Effector memory CD8-positive, alpha-beta T cell (primary cell): Measurements from ENCODE around the gene SLC51A.

Experiments
- ATAC-seq: fragments of 150-1000 bp; cut with Tn5 transposase; replicated peaks from 2 replicates; pipeline ENCODE4 v1.10.0; 2021; ENCODE audit warnings: mild to moderate bottlenecking, moderate library complexity
- DNase-seq, 3 experiments: peaks; one replicate each; pipeline ENCODE4 v3.0.0; 2021
- H3K27ac Mint-ChIP-seq, 2 donors: one replicate each; pipeline ENCODE4 v1.8.0; 2022; ENCODE audit warnings: mild to moderate bottlenecking in 2 of 2, mixed read lengths in 2 of 2, moderate library complexity in 2 of 2
- H3K27me3 Mint-ChIP-seq, 2 donors: one replicate each; pipeline ENCODE4 v1.8.0; 2022; ENCODE audit warnings: mixed read lengths in 2 of 2
- H3K36me3 Mint-ChIP-seq: one replicate; pipeline ENCODE4 v1.8.0; 2022; ENCODE audit warnings: mild to moderate bottlenecking, moderate library complexity, mixed read lengths; ENCODE audit not compliant: insufficient read depth
- H3K4me1 Mint-ChIP-seq, 2 donors: one replicate each; pipeline ENCODE4 v1.8.0; 2022; ENCODE audit warnings: low read depth in 2 of 2, mixed read lengths in 2 of 2
- H3K4me3 Mint-ChIP-seq, 2 donors: one replicate each; pipeline ENCODE4 v1.8.0; 2022; ENCODE audit warnings: mild to moderate bottlenecking in 2 of 2, mixed read lengths in 2 of 2, moderate library complexity in 2 of 2
- H3K9me3 Mint-ChIP-seq, 2 donors: one replicate each; pipeline ENCODE4 v1.8.0; 2022; ENCODE audit warnings: mixed read lengths in 2 of 2

The SLC51A gene

DNA sequence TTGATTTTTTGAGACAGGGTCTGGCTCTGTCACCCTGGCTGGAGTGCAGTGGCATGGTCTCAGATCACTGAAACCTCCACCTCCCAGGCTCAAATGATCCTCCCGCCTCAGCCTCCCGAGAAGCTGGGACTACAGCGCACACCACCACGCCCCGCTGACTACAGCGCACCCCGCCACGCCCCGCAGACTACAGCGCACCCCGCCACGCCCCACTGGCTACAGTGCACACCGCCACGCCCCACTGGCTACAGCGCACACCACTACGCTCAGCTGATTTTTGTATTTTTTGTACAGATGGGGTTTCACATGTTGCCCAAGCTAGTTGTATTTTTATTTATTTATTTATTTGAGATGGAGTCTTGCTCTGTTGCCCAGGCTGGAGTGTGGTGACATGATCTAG, 35.6 kb downstream of the SLC51A start:
- Mint-ChIP-seq H3K27me3 (no peaks in the 10 kb centered on the region), H3K4me1 (peaks cover 0 to 2% of the 10 kb centered on the region in 2 donors), H3K36me3 (peaks cover 25% of the 10 kb centered on the region), H3K27ac (no peak overlapping the region), H3K9me3 (no peaks in the 10 kb centered on the region), H3K4me3 (no peak overlapping the region)
- no peak for ATAC-seq
- no peak for DNase-seq

DNA sequence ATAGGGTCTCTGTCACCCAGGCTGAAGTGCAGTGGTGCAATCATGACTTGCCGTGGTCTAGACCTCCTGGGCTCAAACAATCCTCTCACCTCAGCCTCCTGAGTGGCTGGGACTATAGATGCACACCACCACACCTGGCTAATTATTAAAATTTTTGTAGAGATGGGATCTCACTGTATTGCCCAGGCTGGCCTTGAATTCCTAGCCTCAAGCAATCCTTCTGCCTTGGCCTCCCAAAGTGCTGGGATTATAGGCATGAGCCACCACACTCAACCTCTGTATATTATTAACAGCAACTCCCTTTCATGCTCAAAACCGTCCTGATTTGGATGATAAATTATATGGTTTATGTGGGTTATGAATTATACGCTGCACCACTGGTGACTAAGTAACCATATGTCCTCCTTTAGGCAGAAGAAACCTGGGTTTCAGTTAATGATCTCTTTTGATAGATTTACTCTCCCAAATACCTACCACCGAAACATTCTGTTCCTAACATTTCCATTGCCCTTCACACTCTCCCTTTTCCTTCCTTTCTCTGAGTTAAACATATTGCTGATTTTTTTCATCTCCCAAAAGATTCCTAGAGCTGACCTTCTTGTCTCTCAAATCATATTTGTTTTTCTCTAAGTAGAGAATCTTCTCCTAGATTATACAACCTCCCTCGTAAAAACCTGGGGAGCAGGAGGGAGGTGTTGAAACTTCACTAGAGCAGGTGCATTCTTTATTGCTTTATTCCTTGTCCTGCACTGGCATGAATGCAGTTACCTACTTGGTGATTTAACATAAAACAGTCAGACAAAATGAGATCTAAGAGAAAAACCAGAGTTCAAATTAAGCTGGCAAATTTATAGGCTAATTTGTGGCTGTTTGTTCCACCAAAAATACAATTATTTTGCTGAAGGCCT, 38.3 kb downstream of the SLC51A start:
- Mint-ChIP-seq H3K9me3 (no peaks in the 10 kb centered on the region), H3K36me3 (peaks cover 30% of the 10 kb centered on the region), H3K4me3 (no peak overlapping the region), H3K27ac (peak overlapping the region in 1 of 2 donors; percentile 1), H3K4me1 (peaks cover 0 to 3% of the 10 kb centered on the region in 2 donors), H3K27me3 (no peaks in the 10 kb centered on the region)
- ATAC-seq (no peak), DNase-seq (no peak)

DNA sequence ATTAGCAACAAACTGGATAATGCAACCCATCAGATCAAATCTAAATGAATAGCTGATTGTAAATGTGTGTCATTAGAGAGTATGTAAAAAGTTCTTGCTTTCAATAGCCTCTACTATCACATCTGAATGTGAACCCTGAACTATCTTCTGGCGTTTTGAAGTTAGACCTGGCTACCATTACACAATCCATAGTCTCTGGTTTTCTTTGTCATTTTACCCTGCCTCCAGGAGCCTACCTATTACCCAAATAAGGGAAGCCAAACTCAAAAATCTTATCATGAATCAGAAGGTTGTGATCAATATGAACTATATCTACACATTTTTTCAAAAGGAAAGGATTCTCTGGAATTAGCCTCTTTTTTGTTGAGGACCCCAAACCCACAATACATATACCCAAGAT, 39.4 kb downstream of the SLC51A start:
- Mint-ChIP-seq H3K27ac (peak overlapping the region in 1 of 2 donors; percentile 74), H3K27me3 (no peaks in the 10 kb centered on the region), H3K9me3 (no peaks in the 10 kb centered on the region), H3K4me3 (no peak overlapping the region), H3K4me1 (peaks cover under 1 to 3% of the 10 kb centered on the region in 2 donors), H3K36me3 (peaks cover 33% of the 10 kb centered on the region)
- DNase-seq: no peak
- ATAC-seq: no peak

DNA sequence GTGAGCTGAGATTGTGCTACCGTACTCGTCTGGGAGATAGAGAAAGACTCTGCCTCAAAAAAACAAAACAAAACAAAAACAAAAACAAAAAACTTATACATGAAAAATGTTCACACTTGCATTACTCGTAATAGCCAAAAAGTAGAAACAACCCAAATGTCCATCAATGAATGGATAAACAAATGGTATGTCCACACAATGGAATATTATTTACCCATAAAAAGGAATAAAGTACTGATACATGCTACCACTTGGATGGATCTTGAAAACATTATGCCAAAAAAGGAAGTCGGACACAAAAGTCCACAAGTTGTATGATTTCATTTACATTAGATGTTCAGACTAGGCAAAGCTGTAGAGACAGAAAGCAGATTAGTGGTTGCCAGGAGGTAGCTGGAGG, 44.5 kb downstream of the SLC51A start:
- H3K4me1 Mint-ChIP-seq: peaks cover 2 to 13% of the 10 kb centered on the region in 2 donors
- H3K9me3 Mint-ChIP-seq: peaks cover 0 to 2% of the 10 kb centered on the region in 2 donors
- peak overlapping the region in 1 of 2 donors; percentile 35 for H3K27ac Mint-ChIP-seq
- no peak overlapping the region for H3K4me3 Mint-ChIP-seq
- H3K27me3 Mint-ChIP-seq: no peaks in the 10 kb centered on the region
- H3K36me3 Mint-ChIP-seq: peaks cover 52% of the 10 kb centered on the region
- DNase-seq (no peak), ATAC-seq (no peak)

DNA sequence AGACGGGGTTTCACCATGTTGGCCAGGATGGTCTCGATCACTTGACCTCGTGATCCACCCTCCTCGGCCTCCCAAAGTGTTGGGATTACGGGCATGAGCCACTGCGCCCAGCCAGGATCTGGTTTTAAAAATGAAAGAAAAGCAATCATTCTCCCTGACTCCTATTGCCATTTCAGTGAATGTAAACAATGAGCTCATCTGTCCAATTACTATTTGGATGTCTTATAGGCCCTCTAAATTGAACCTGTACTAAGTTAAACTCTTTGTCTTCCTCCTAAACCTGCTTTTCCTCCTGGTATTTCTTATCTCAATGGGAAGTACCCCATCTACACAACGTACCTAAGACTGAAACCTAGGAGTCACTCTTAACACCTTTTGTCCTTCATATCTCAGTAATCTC, 47.5 kb downstream of the SLC51A start:
- Mint-ChIP-seq H3K36me3 (peaks cover 67% of the 10 kb centered on the region), H3K4me1 (peaks cover 2 to 17% of the 10 kb centered on the region in 2 donors), H3K27ac (peak overlapping the region in 1 of 2 donors; percentile 89), H3K4me3 (no peak overlapping the region), H3K27me3 (no peaks in the 10 kb centered on the region), H3K9me3 (peaks cover 0 to 2% of the 10 kb centered on the region in 2 donors)
- ATAC-seq (no peak), DNase-seq (no peak)

DNA sequence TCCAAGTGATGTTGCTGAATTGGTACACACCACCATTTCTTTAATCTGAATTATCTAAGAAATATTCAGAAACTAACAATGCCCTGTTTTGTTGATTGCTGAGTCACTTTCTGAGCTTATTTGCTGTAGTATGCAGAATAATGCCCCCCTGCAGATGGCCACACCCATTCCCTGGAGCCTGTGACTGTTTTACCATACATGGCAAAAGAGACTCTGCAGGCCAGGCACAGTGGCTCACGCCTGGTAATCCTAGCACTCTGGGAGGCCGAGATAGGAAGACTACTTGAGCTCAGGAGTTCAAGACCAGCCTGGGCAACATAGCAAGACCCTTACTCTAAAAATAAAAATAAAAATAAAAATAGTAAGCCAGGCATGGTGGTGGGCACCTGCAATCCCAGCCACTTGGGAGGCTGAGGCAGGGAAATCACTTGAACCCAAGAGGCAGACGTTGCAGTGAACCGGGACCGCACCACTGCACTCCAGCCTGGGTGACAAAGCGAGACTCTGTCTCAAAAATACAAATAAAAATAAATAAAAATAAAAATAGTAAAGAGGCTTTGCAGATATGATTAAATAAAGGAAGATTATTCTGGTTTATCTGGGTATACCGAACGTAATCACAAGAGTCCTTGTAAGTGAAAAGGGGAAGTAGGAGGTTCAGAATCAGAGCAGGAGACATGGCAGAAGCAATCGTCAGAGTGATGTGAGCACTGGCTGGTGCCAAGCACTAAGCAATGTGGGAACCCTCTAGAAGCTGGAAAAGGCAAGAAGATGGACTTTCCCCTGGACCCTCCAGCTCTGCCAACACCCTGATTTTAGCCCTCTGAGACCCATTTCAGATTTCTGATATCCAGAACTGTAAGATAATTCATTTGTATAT, 52.2 kb downstream of the SLC51A start:
- Mint-ChIP-seq H3K27me3 (no peaks in the 10 kb centered on the region), H3K4me3 (no peak overlapping the region), H3K4me1 (peaks cover 14 to 21% of the 10 kb centered on the region in 2 donors), H3K36me3 (peaks cover 55% of the 10 kb centered on the region), H3K27ac (peak overlapping the region in 1 of 2 donors; percentile 62), H3K9me3 (no peaks in the 10 kb centered on the region)
- ATAC-seq (no peak), DNase-seq (no peak)

DNA sequence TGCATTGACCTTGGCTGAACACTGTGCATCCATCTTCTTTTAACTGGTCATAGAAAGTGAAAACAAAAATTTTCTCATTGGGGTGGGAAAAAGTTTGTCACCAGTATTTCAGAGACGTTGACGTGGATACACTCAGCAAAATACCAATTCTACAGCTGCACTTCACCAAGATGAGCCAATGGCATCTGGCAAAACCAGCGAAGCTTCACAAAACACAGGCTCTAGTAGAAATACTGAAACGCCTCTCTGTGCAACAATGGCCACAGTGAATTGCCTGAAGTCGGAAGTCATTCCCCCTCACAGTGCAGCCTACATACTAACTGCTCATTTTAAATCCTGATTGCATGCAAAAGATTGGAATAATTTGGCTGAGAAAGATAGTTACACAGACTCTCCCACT, 54.2 kb downstream of the SLC51A start:
- DNase-seq: no peak
- no peak for ATAC-seq
- Mint-ChIP-seq H3K9me3 (peaks cover 0 to 1% of the 10 kb centered on the region in 2 donors), H3K27ac (peak overlapping the region in 1 of 2 donors; percentile 49), H3K4me1 (peaks cover 29% of the 10 kb centered on the region in 2 donors), H3K4me3 (no peak overlapping the region), H3K36me3 (peaks cover 46% of the 10 kb centered on the region), H3K27me3 (no peaks in the 10 kb centered on the region)

DNA sequence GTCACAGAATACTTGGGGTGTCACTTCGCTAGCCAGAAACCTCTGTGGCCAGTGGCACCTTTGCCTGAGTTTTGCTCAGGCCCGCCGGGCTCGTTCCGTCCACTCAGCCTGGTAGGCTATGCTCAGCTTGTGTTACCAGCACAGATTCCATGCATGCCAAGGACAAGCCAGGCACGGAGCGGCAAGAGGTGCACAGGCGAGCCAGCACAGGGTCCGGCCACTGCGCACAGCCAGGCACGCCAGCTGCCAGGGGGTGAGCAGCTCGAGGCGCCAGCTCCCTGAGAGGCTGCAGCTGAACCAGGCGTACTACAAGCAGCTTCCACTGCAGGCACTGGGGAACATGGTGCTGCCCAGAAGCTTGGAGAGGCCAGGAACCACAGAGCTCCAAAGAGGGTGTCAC, 56.5 kb downstream of the SLC51A start:
- Mint-ChIP-seq H3K27ac (peak overlapping the region; percentile 49 to 92), H3K36me3 (peaks cover 29% of the 10 kb centered on the region), H3K4me1 (peaks cover 29 to 30% of the 10 kb centered on the region in 2 donors), H3K27me3 (no peaks in the 10 kb centered on the region), H3K9me3 (peaks cover 0 to 1% of the 10 kb centered on the region in 2 donors), H3K4me3 (peak overlapping the region; percentile 55 to 83)
- ATAC-seq (no peak), DNase-seq (no peak)

DNA sequence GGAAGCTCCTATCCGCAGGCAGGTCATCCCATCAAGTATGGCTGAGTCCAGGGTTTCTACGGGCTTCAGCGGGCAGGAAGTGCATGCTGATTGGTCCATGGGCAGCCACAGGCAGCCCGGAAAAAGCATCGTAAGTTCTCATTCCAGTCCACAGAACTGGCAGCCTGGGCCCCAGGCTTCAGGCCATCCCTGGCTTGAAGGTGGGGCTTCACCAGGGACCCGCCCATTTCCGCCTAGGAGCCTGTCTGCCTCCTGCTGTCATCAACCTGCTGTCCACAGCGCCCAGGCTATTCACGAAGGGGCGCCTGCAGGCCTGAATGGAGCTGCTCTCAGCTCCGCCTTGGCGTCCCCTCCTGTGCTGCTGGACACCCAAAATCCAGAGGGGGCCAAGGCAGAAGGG, 57.3 kb downstream of the SLC51A start:
- Mint-ChIP-seq H3K4me3 (peak overlapping the region; percentile 73 to 83), H3K4me1 (peaks cover 33 to 34% of the 10 kb centered on the region in 2 donors), H3K36me3 (peaks cover 21% of the 10 kb centered on the region), H3K27ac (peak overlapping the region; percentile 92 to 97), H3K27me3 (no peaks in the 10 kb centered on the region), H3K9me3 (peaks cover 0 to 1% of the 10 kb centered on the region in 2 donors)
- DNase-seq: peak in 1 of 3 experiments; percentile 12
- no peak for ATAC-seq

DNA sequence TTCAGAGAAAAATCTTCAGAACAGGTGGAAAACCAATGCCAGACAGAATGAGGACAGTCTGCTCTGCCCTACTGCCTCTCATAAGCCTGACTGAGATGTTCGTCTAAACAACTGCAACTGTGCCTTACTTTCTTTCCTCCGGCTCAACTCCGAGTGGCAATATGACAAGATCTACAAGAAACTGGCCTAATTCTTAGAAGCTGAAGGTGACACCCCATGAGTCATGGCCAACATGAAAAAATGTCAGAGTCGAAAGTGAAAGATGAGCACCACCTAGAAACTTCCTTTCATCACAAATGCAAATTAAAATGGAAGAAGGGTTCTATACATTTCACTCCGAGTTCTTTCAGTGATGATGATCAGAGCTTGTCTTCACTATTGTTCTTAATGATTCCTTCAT, 58.3 kb downstream of the SLC51A start:
- no peaks in the 10 kb centered on the region for H3K27me3 Mint-ChIP-seq
- H3K4me1 Mint-ChIP-seq: peaks cover 37 to 38% of the 10 kb centered on the region in 2 donors
- H3K36me3 Mint-ChIP-seq: peaks cover 15% of the 10 kb centered on the region
- H3K9me3 Mint-ChIP-seq: peaks cover 0 to 1% of the 10 kb centered on the region in 2 donors
- ATAC-seq: peak; percentile 98
- peak overlapping the region; percentile 92 to 97 for H3K27ac Mint-ChIP-seq
- peak overlapping the region; percentile 73 to 83 for H3K4me3 Mint-ChIP-seq
- DNase-seq: peak; percentile 55 to 59 (median 57)

DNA sequence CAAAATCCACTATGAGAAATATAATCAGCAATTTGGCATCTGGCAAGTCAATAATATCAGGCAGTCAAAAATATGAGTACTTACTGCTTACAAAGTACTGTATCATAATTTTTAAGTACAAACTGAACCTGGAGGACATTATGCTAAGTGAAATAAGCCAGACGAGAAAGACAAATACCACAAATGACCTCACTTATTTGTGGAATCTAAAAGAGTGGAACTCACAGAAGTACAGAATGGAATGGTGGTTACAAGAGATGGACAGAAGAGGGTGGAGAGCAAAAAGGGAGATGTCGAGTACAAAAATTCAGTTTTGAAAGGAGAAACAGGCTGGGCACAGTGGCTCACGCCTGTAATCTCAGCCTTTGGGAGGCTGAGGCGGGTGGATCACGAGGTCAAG, 58.8 kb downstream of the SLC51A start:
- no peak for DNase-seq
- H3K36me3 Mint-ChIP-seq: peaks cover 13% of the 10 kb centered on the region

DNA sequence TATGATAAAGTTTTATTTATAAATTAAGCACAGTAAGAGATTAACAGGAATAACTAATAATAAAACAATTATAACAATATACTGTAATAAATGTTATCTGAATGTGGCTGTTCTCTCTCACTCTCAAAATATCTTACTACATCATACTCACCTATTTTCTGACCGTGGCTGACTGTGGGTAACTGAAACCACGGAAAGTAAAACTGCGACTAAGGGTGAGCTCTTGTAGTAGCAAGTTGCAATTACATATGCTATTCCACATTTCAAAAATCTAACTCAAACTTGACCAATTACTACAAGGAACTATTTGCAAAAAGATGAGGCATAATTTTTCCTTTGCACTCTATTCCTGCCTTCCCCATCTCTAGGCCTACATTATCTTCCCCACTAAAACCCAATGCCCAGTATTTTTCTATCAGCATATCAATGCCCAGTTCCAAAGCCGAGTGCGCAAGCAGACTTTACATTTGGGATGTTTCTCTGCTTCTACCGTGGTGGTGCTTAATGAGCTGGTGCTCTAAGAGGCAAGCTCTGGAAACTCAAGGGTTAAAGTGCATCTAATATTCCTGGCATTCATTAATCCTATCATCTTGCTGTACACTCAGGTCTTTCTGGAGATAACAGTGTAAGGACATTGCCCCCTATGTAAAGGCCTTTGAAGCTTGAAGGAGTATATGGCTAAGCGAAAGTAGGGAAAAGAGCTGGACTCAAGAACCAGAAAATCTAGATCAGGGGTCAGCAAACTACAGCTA, 64.5 kb downstream of the SLC51A start:
- no peak overlapping the region for H3K4me3 Mint-ChIP-seq
- ATAC-seq: peak; percentile 51
- H3K36me3 Mint-ChIP-seq: peaks cover 6% of the 10 kb centered on the region
- H3K27ac Mint-ChIP-seq: peak overlapping the region; percentile 59 to 81
- DNase-seq: no peak
- peaks cover 27 to 46% of the 10 kb centered on the region in 2 donors for H3K4me1 Mint-ChIP-seq
- H3K27me3 Mint-ChIP-seq: no peaks in the 10 kb centered on the region
- no peaks in the 10 kb centered on the region for H3K9me3 Mint-ChIP-seq

More for the DNA sequence above, 58.8 kb downstream of the SLC51A start:
- H3K4me1 Mint-ChIP-seq: peaks cover 35 to 37% of the 10 kb centered on the region in 2 donors
- H3K27ac Mint-ChIP-seq: peak overlapping the region; percentile 92 to 97
- ATAC-seq: no peak
- H3K27me3 Mint-ChIP-seq: no peaks in the 10 kb centered on the region
- H3K9me3 Mint-ChIP-seq: peaks cover 0 to 1% of the 10 kb centered on the region in 2 donors
- H3K4me3 Mint-ChIP-seq: peak overlapping the region; percentile 73 to 83

DNA sequence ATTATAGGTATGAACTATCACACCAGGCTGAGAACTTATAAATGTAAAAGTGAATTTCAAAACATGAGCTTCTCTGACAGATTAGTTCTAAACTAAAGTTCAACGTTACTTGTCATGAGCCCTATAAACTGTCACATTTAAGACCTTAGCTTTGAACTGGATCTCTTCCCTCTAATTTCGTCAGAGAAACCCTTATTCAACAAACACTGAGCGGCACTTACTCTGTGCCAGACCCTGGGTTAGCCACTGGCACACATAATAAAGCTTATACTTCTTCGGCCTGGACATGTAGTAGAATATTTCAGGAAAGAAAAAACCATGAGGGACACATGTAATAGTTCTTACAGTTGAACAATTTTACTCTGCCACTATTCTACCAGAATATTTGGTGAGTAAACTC, 65.6 kb downstream of the SLC51A start:
- DNase-seq: no peak
- Mint-ChIP-seq H3K4me3 (no peak overlapping the region), H3K36me3 (peaks cover 7% of the 10 kb centered on the region), H3K27me3 (no peaks in the 10 kb centered on the region), H3K9me3 (no peaks in the 10 kb centered on the region), H3K4me1 (peaks cover 36 to 56% of the 10 kb centered on the region in 2 donors), H3K27ac (peak overlapping the region; percentile 59 to 81)
- ATAC-seq: no peak
